IMR-90 (cell line): ENCODE results near the gene CEMIP2. TPM values are rescaled to one million over a fixed set of nuclear protein-coding genes. Genes with fewer than 3 reads are reported as not detected.

Experiments
- ATAC-seq: fragments of 200-7000 bp; cut with Tn5 transposase; 2 replicates; pipeline ENCODE4 v1.9.1; 2020; ENCODE audit warnings: low read depth, mild to moderate bottlenecking, moderate library complexity
- BruUV-seq: library from RNA; stranded (reverse); fragments of 400-500 nt; replicated peaks from 2 replicates; lab custom pipeline; 2021; lab: Mats Ljungman, UMichigan
- CTCF ChIA-PET: fragments of 300-600 bp; formaldehyde crosslinking; extraction: SDS; loops from one replicate; lab custom pipeline; 2021; ENCODE audit warnings: antibody characterized with exemption; lab: Yijun Ruan, JAX
- POLR2A ChIA-PET: fragments of 300-600 bp; sonication (Branson Sonifier 250); formaldehyde crosslinking; loops from one replicate; lab custom pipeline; 2022; ENCODE audit warnings: antibody characterized with exemption; ENCODE audit not compliant: unreplicated experiment; lab: Charles Lee
- DNase-seq: peaks from one replicate; pipeline ENCODE4 v3.0.0; 2013
- H2AFZ ChIP-seq: replicated peaks from 2 replicates; pipeline ENCODE3; 2013; ENCODE audit warnings: low read length, mild to moderate bottlenecking; ENCODE audit not compliant: poor library complexity
- H2AK5ac ChIP-seq: 2 replicates; pipeline ENCODE4 v1.6.1; 2013; ENCODE audit warnings: low read depth, low read length, inconsistent platforms
- H2AK9ac ChIP-seq: replicated peaks from 2 replicates; pipeline ENCODE3; 2013; ENCODE audit warnings: mild to moderate bottlenecking, low read depth, low read length, moderate library complexity; ENCODE audit not compliant: poor library complexity
- H2BK120ac ChIP-seq: 2 replicates; pipeline ENCODE4 v1.6.1; 2013; ENCODE audit warnings: low read depth, low read length, inconsistent platforms
- H2BK15ac ChIP-seq: 3 replicates; pipeline ENCODE4 v1.6.1; 2013; ENCODE audit warnings: low read depth, low read length, inconsistent platforms
- H2BK20ac ChIP-seq: 2 replicates; pipeline ENCODE4 v1.6.1; 2013; ENCODE audit warnings: low read depth, mild to moderate bottlenecking, inconsistent platforms, low read length, moderate library complexity
- H2BK5ac ChIP-seq: 2 replicates; pipeline ENCODE4 v1.6.1; 2013; ENCODE audit warnings: mild to moderate bottlenecking, low read depth, low read length, inconsistent platforms; ENCODE audit not compliant: poor library complexity, severe bottlenecking
- H3K14ac ChIP-seq: replicated peaks from 2 replicates; pipeline ENCODE4 v1.6.1; 2013; ENCODE audit warnings: low read depth, low read length, inconsistent platforms
- H3K18ac ChIP-seq: 2 replicates; pipeline ENCODE4 v1.6.1; 2013; ENCODE audit warnings: low read depth, low read length, control low read depth
- H3K23ac ChIP-seq: 2 replicates; pipeline ENCODE4 v1.6.1; 2013; ENCODE audit warnings: low read depth, low read length, inconsistent platforms
- H3K27ac ChIP-seq: 2 replicates; pipeline ENCODE4 v1.5.1; 2013; ENCODE audit warnings: mild to moderate bottlenecking, control low read depth, low read length; ENCODE audit not compliant: insufficient read depth
- H3K27me3 ChIP-seq: 2 replicates; pipeline ENCODE4 v1.6.1; 2013; ENCODE audit warnings: low read length; ENCODE audit not compliant: control insufficient read depth, insufficient read depth
- H3K36me3 ChIP-seq: 2 replicates; pipeline ENCODE4 v1.6.1; 2013; ENCODE audit warnings: low read length, mixed read lengths; ENCODE audit not compliant: control insufficient read depth, insufficient read depth
- H3K4ac ChIP-seq: 2 replicates; pipeline ENCODE4 v1.6.1; 2013; ENCODE audit warnings: low read depth, low read length, inconsistent platforms
- H3K4me1 ChIP-seq: 2 replicates; pipeline ENCODE4 v1.6.1; 2013; ENCODE audit warnings: low read length, mixed read lengths; ENCODE audit not compliant: control insufficient read depth, insufficient read depth
- H3K4me2 ChIP-seq: 2 replicates; pipeline ENCODE4 v1.6.1; 2013; ENCODE audit warnings: low read depth, mild to moderate bottlenecking, control low read depth, low read length, moderate library complexity
- H3K4me3 ChIP-seq: 2 replicates; pipeline ENCODE4 v1.5.1; 2013; ENCODE audit warnings: low read depth, mild to moderate bottlenecking, control low read depth, low read length, moderate library complexity; ENCODE audit not compliant: insufficient read depth
- H3K56ac ChIP-seq: 2 replicates; pipeline ENCODE4 v1.6.1; 2013; ENCODE audit warnings: low read length, inconsistent platforms; ENCODE audit not compliant: insufficient read depth; ENCODE audit errors: extremely low read depth
- H3K79me1 ChIP-seq, 2 experiments: 2 replicates each; pipeline ENCODE4 v1.6.1; 2013; ENCODE audit warnings: low read length in 2 of 2, inconsistent platforms in 1 of 2, low read depth in 1 of 2
- H3K9ac ChIP-seq: 2 replicates; pipeline ENCODE4 v1.6.1; 2013; ENCODE audit warnings: low read depth, low read length, control low read depth
- H3K9me1 ChIP-seq: 2 replicates; pipeline ENCODE4 v1.6.1; 2013; ENCODE audit warnings: low read length, inconsistent platforms; ENCODE audit not compliant: insufficient read depth
- H3K9me3 ChIP-seq: 2 replicates; pipeline ENCODE4 v1.6.1; 2013; ENCODE audit warnings: low read length; ENCODE audit not compliant: control insufficient read depth, insufficient read depth
- H4K20me1 ChIP-seq: 2 replicates; pipeline ENCODE4 v1.6.1; 2013; ENCODE audit warnings: low read length, inconsistent platforms; ENCODE audit not compliant: insufficient read depth
- H4K5ac ChIP-seq: 2 replicates; pipeline ENCODE4 v1.6.1; 2013; ENCODE audit warnings: mild to moderate bottlenecking, low read depth, low read length, control low read depth
- H4K8ac ChIP-seq, 2 experiments: 2 replicates each; pipeline ENCODE4 v1.6.1; 2013; ENCODE audit warnings: low read depth in 2 of 2, low read length in 2 of 2, control low read depth in 1 of 2, inconsistent platforms in 1 of 2
- H4K91ac ChIP-seq: 2 replicates; pipeline ENCODE4 v1.6.1; 2013; ENCODE audit warnings: low read depth, low read length, inconsistent platforms; ENCODE audit not compliant: insufficient read depth
- BHLHE40 ChIP-seq: fragments of 150-350 bp; IDR thresholded peaks from 2 replicates; pipeline ENCODE4 v1.6.1; 2016; ENCODE audit warnings: mild to moderate bottlenecking, low read depth, low read length
- MAFK ChIP-seq: IDR thresholded peaks from 2 replicates; pipeline ENCODE4 v1.6.1; 2012; ENCODE audit warnings: low read depth, low read length, improper control_type of control experiment
- NFE2L2 ChIP-seq: fragments of 150-350 bp; IDR thresholded peaks from 2 replicates; pipeline ENCODE4 v1.6.1; 2016; ENCODE audit warnings: low read depth, mild to moderate bottlenecking, low read length
- RCOR1 ChIP-seq: IDR thresholded peaks from 2 replicates; pipeline ENCODE4 v1.6.1; 2012; ENCODE audit warnings: mild to moderate bottlenecking, low read length, improper control_type of control experiment; ENCODE audit not compliant: insufficient replicate concordance
- WGBS, 2 experiments: methylation state at CpG; one replicate each; pipeline versions ENCODE4 v1.1.5 to v1.1.7; 2013; ENCODE audit warnings: missing lambda C conversion rate in 2 of 2; ENCODE audit not compliant: insufficient read length in 1 of 2; ENCODE audit errors: extremely low coverage in 2 of 2; 5-methylcytosine and 5-hydroxymethylcytosine counted together
- dilution Hi-C: fragments of 300-500 bp; cut with HindIII; formaldehyde crosslinking; loops from one replicate; pipeline ENCODE4 v1.14.3; 2018; ENCODE audit warnings: low sequenced_read_pairs; ENCODE audit not compliant: unreplicated experiment
- in situ Hi-C: fragments of 300-500 bp; cut with MboI; formaldehyde crosslinking; loops from 3 replicates; pipeline ENCODE4 v1.14.3; 2019; ENCODE audit warnings: low sequenced_read_pairs, inconsistent platforms, mixed read lengths
- intact Hi-C: fragments of 100-400 bp; cut with micrococcal nuclease; formaldehyde crosslinking; loops from 2 replicates; pipeline ENCODE4 v1.10.0; 2022
- polyA plus RNA-seq, 3 experiments: library from polyadenylated mRNA; depleted of rRNA; stranded (reverse); fragments of >200 nt; gene quantifications; 2 replicates each; pipeline ENCODE4 v1.2.3, GENCODE V29; 2012; ENCODE audit warnings: low replicate concordance in 1 of 3
- total RNA-seq: library from RNA; depleted of rRNA; stranded (reverse); fragments of >200 nt; gene quantifications from 2 replicates; pipeline ENCODE4 v1.2.3, GENCODE V29; 2012

Gene CEMIP2
- total and polyA plus RNA-seq, 2 of the 4 experiments (the other 2 are of a cell fraction) = 65.2 to 67.4 TPM

- dilution Hi-C loops = no loop called here
- DNase-seq = no peak
- H3K23ac ChIP-seq = no peak overlapping the region
- peaks cover 2% of the 10 kb centered on the region; the same call in 1 of the 2 replicates for H3K4me1 ChIP-seq
- H2BK120ac ChIP-seq = no peak overlapping the region
- H4K20me1 ChIP-seq = no peaks in the 10 kb centered on the region
- H3K79me1 ChIP-seq = peaks cover 5 to 7% of the 10 kb centered on the region in 2 experiments; a peak in 3 of 4 replicates
- no peak overlapping the region for H4K8ac ChIP-seq
- no peak overlapping the region for H2BK5ac ChIP-seq
- WGBS, 2 experiments = no CpG with 5 or more reads among the region's 4 CpGs
- no peak overlapping the region for H3K18ac ChIP-seq
- H3K4ac ChIP-seq = no peak overlapping the region
- in situ Hi-C loops = no loop called here
- no peak for ATAC-seq
- H3K27me3 ChIP-seq = no peaks in the 10 kb centered on the region
- H3K4me2 ChIP-seq = no peak overlapping the region
- H2AK5ac ChIP-seq = no peak overlapping the region
- H4K91ac ChIP-seq = no peak overlapping the region
- intact Hi-C loops = no loop called here
- no peak overlapping the region for H3K27ac ChIP-seq
- H3K36me3 ChIP-seq = peaks cover 32% of the 10 kb centered on the region
- H4K5ac ChIP-seq = no peak overlapping the region
- BruUV-seq = no TSS peak
- POLR2A ChIA-PET = no interaction called here
- no peak overlapping the region for H2BK20ac ChIP-seq
- no peak overlapping the region for H3K9ac ChIP-seq
- CTCF ChIA-PET = no interaction called here
- no peak for TF ChIP-seq BHLHE40
- no peak for TF ChIP-seq RCOR1
- no peak for TF ChIP-seq MAFK
- TF ChIP-seq NFE2L2 = no peak
- no peak overlapping the region for H2AK9ac ChIP-seq
- no peak overlapping the region for H3K4me3 ChIP-seq
- no peaks in the 10 kb centered on the region for H3K9me3 ChIP-seq
- no peak overlapping the region for H3K14ac ChIP-seq
- no peak overlapping the region for H2BK15ac ChIP-seq
- no peak overlapping the region for H3K56ac ChIP-seq
- H2AFZ ChIP-seq = no peak overlapping the region
- H3K9me1 ChIP-seq = peaks cover 13% of the 10 kb centered on the region
Measured at GRCh38 chr9:71694332-71694731, 74.0 kb downstream of the CEMIP2 start.
